CD4-positive, alpha-beta T cell (primary cell): ENCODE data around the gene TCF12. TPM values are rescaled to one million over a fixed set of nuclear protein-coding genes. Genes with fewer than 3 reads are reported as not detected.

Experiments
- ATAC-seq: fragments of 200-7000 bp; cut with Tn5 transposase; one replicate; pipeline ENCODE4 v1.10.0; 2022; ENCODE audit warnings: mild to moderate bottlenecking; ENCODE audit not compliant: poor library complexity
- CTCF ChIA-PET: fragments of 350-600 bp; sonication (Branson Sonifier 250); formaldehyde crosslinking; loops from one replicate; lab custom pipeline; 2021; ENCODE audit warnings: antibody characterized with exemption, inconsistent platforms; lab: Charles Lee
- POLR2A ChIA-PET: fragments of 350-600 bp; sonication (Branson Sonifier 250); formaldehyde crosslinking; loops from one replicate; lab custom pipeline; 2021; ENCODE audit warnings: antibody characterized with exemption, inconsistent platforms; lab: Charles Lee
- DNase-seq, 14 experiments: peaks; one replicate each; pipeline ENCODE4 v3.0.0-alpha.2; 2013 to 2020; ENCODE audit warnings: mixed read lengths in 2 of 14
- H3K27ac ChIP-seq, 2 donors: one replicate each; pipeline versions ENCODE4 v1.5.1 to v1.7.0; 2013; ENCODE audit warnings: low read length in 2 of 2, low read depth in 1 of 2, mild to moderate bottlenecking in 1 of 2
- H3K27me3 ChIP-seq, 2 experiments: 1 replicate in 1 of 2; 2 replicates in 1 of 2; pipeline versions ENCODE4 v1.6.1 to v1.7.0; 2013; ENCODE audit warnings: low read length in 2 of 2, control low read depth in 1 of 2, mild to moderate bottlenecking in 1 of 2, moderate library complexity in 1 of 2; ENCODE audit not compliant: insufficient read depth in 2 of 2, control insufficient read depth in 1 of 2
- H3K36me3 ChIP-seq: one replicate; pipeline ENCODE4 v1.6.1; 2013; ENCODE audit warnings: low read length, control low read depth; ENCODE audit not compliant: insufficient read depth
- H3K4me1 ChIP-seq: one replicate; pipeline ENCODE4 v1.6.1; 2013; ENCODE audit warnings: low read length, control low read depth; ENCODE audit not compliant: insufficient read depth
- H3K4me3 ChIP-seq: one replicate; pipeline ENCODE4 v1.5.1; 2013; ENCODE audit warnings: mild to moderate bottlenecking, low read length, moderate library complexity
- H3K9me3 ChIP-seq, 2 experiments: 1 replicate in 1 of 2; 2 replicates in 1 of 2; pipeline versions ENCODE4 v1.6.1 to v1.7.0; 2013; ENCODE audit warnings: low read length in 2 of 2, mild to moderate bottlenecking in 2 of 2, control low read depth in 1 of 2, moderate library complexity in 1 of 2; ENCODE audit not compliant: control insufficient read depth in 1 of 2, insufficient read depth in 1 of 2
- H3K27ac Mint-ChIP-seq: one replicate; pipeline ENCODE4 v1.8.0; 2020; ENCODE audit warnings: mixed read lengths
- H3K27me3 Mint-ChIP-seq: one replicate; pipeline ENCODE4 v1.8.0; 2021; ENCODE audit warnings: mixed read lengths
- H3K36me3 Mint-ChIP-seq: one replicate; pipeline ENCODE4 v1.8.0; 2021; ENCODE audit warnings: low read depth, mixed read lengths
- H3K4me1 Mint-ChIP-seq: one replicate; pipeline ENCODE4 v1.8.0; 2021; ENCODE audit warnings: low read depth, mixed read lengths
- H3K4me3 Mint-ChIP-seq: one replicate; pipeline ENCODE4 v1.8.0; 2020; ENCODE audit warnings: mild to moderate bottlenecking, mixed read lengths
- H3K9me3 Mint-ChIP-seq: one replicate; pipeline ENCODE4 v1.8.0; 2020; ENCODE audit warnings: mixed read lengths
- CTCF ChIP-seq: fragments of 200-600 bp; IDR thresholded peaks from one replicate; pipeline ENCODE4 v1.8.0; 2022; ENCODE audit warnings: antibody characterized with exemption, mild to moderate bottlenecking
- intact Hi-C, 2 experiments: fragments of 100-400 bp; cut with DNase I in 1 of 2; cut with micrococcal nuclease in 1 of 2; formaldehyde crosslinking; loops; one replicate each; pipeline versions ENCODE4 v1.15.1 to v1.9.0; 2023 to 2025; cut with DNase I, micrococcal nuclease
- total RNA-seq, 174 experiments: library from RNA in 2 of 174; stranded (reverse) in 2 of 174; gene quantifications; one replicate each; pipeline ENCODE4 v1.2.3 and lab custom pipeline; 2021 to 2026

The TCF12 gene
- total RNA-seq, 2 experiments from 2014 or later, result 54.0 TPM

GRCh38 chr15:56919031-56919608 is 676 bp downstream of the TCF12 start:
- Histone ChIP-seq H3K27me3 (no peaks in the 10 kb centered on the region), H3K36me3 (peaks cover 8% of the 10 kb centered on the region), H3K4me3 (peak overlapping the region; percentile 82), H3K4me1 (peaks cover 28% of the 10 kb centered on the region), H3K9me3 (no peaks in the 10 kb centered on the region), H3K27ac (peak overlapping the region in 1 of 2 donors; percentile 71)
- intact Hi-C loops, result loop anchor here (5.0 to 10.0 kb wide), 6 partner anchors 158 to 388 kb away; partner anchors contain the start of gene ZNF280D (in 1 of the 2)
- H3K9me3 Mint-ChIP-seq, result no peaks in the 10 kb centered on the region
- POLR2A ChIA-PET, result interaction anchor here (0.6 to 3.9 kb wide), 17 partner anchors 10 to 294 kb away, joined by 3 to 69 read pairs (median 5); partner anchors contain the start of gene ZNF280D
- no peaks in the 10 kb centered on the region for H3K27me3 Mint-ChIP-seq
- H3K36me3 Mint-ChIP-seq, result peaks cover 34% of the 10 kb centered on the region
- ATAC-seq (peak; percentile 31), DNase-seq (peak; percentile 15 to 87 (median 44))
- TF ChIP-seq CTCF, result no peak
- CTCF ChIA-PET, result interaction anchor here (1.0 to 1.3 kb wide), 3 partner anchors 28 to 131 kb away, joined by 3 to 5 read pairs (median 3); no protein-coding TSS in a partner anchor
- H3K4me1 Mint-ChIP-seq, result peaks cover 57% of the 10 kb centered on the region
- H3K27ac Mint-ChIP-seq, result peak overlapping the region; percentile 91
- peak overlapping the region; percentile 85 for H3K4me3 Mint-ChIP-seq

DNA sequence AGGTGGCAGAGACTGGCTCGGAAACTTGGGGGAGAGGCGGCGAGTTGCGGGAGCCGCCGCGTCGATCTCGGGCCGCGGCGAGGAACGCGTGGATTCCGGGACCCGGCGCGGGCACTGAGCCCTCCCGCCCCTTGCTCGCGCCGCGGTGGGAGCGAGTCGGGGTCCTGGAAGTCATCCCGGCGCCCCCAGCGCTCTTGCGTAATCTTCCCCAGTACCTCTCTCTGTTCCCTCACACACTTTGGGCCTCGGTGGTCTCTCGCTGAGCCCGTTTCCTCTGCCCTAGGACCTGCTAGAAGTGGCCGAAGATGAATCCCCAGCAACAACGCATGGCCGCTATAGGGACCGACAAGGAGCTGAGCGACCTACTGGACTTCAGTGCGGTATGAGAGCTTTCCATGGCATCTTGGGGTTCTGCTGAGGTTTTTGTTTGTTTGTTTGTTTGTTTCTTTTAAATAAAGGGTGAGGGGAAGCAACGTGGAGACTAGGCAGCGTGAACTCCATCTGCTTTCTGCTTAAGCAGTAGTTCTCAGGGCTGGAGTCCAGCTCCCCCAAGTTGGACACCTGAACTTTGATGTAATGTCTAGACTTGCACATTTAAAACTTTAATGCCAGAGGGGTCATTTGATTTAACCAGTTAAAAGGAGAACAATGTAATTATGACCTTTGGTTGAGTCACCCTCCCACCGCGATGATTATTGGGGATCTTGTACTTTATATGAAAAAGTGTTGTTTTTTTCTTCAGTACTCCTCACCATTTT is 1.3 kb downstream of the TCF12 start:
- no peaks in the 10 kb centered on the region for H3K27me3 ChIP-seq
- H3K27ac Mint-ChIP-seq, result peak overlapping the region; percentile 91
- DNase-seq, result peak in 6 of 14 experiments; percentile 3 to 39 (median 6)
- H3K9me3 ChIP-seq, result no peaks in the 10 kb centered on the region
- no peak for ATAC-seq
- no peak for TF ChIP-seq CTCF
- peaks cover 64% of the 10 kb centered on the region for H3K4me1 Mint-ChIP-seq
- POLR2A ChIA-PET, result interaction anchor here (1.2 to 3.9 kb wide), 7 partner anchors 10 to 216 kb away, joined by 3 to 69 read pairs (median 5); partner anchors contain the start of gene ZNF280D
- H3K4me1 ChIP-seq, result peaks cover 28% of the 10 kb centered on the region
- H3K4me3 Mint-ChIP-seq, result peak overlapping the region; percentile 95
- intact Hi-C loops, result loop anchor here (2.0 to 10.0 kb wide), 10 partner anchors 38 to 675 kb away; partner anchors contain the start of genes RFX7 (in 1 of the 2) and ZNF280D (in 1 of the 2)
- no peaks in the 10 kb centered on the region for H3K9me3 Mint-ChIP-seq
- no peaks in the 10 kb centered on the region for H3K27me3 Mint-ChIP-seq
- CTCF ChIA-PET, result no interaction called here
- peak overlapping the region; percentile 82 for H3K4me3 ChIP-seq
- peak overlapping the region in 1 of 2 donors; percentile 71 for H3K27ac ChIP-seq
- H3K36me3 Mint-ChIP-seq, result peaks cover 40% of the 10 kb centered on the region
- H3K36me3 ChIP-seq, result peaks cover 8% of the 10 kb centered on the region

- Mint-ChIP-seq H3K4me1 (peaks cover 64% of the 10 kb centered on the region), H3K27ac (peak overlapping the region; percentile 91), H3K27me3 (no peaks in the 10 kb centered on the region), H3K36me3 (peaks cover 40% of the 10 kb centered on the region), H3K4me3 (peak overlapping the region; percentile 95), H3K9me3 (no peaks in the 10 kb centered on the region)
- Histone ChIP-seq H3K4me1 (peaks cover 28% of the 10 kb centered on the region), H3K4me3 (peak overlapping the region; percentile 82), H3K27me3 (no peaks in the 10 kb centered on the region), H3K9me3 (no peaks in the 10 kb centered on the region), H3K36me3 (peaks cover 8% of the 10 kb centered on the region), H3K27ac (no peak overlapping the region)
- ATAC-seq (no peak), DNase-seq (no peak)
- intact Hi-C loops, result loop anchor here (2.0 to 10.0 kb wide), 4 partner anchors 37 to 675 kb away; partner anchors contain the start of gene RFX7 (in 1 of the 2)
- no peak for TF ChIP-seq CTCF
- POLR2A ChIA-PET, result interaction anchor here (1.2 to 3.9 kb wide), 4 partner anchors 9 to 216 kb away, joined by 3 to 69 read pairs (median 20); partner anchors contain the start of gene ZNF280D
- CTCF ChIA-PET, result no interaction called here
Observed at GRCh38 chr15:56920367-56920627, 1.9 kb downstream of the TCF12 start.
